ENCODE data around the gene PRDM5.

GRCh38 chr4:120877021-120877420, 45.5 kb downstream of the PRDM5 start:
- no peak for TF ChIP-seq CTCF (IDR thresholded peaks at IDR 0.05)
- TF ChIP-seq POLR2A (IDR thresholded peaks at IDR 0.05) = no peak
